HG03095 (cell line): ENCODE data around the gene SH2D4B.
"Not testable (repeated sequence)": the region's sequence is repeated elsewhere in the genome, so short reads cannot be mapped to it uniquely, and the experiment has no call there.

ENCODE experiments used
- ATAC-seq: cut with Tn5 transposase; IDR thresholded peaks from one replicate; pipeline ENCODE4 v1.9.1; 2021; ENCODE audit warnings: moderate library complexity; ENCODE audit not compliant: unreplicated experiment

The SH2D4B gene

DNA sequence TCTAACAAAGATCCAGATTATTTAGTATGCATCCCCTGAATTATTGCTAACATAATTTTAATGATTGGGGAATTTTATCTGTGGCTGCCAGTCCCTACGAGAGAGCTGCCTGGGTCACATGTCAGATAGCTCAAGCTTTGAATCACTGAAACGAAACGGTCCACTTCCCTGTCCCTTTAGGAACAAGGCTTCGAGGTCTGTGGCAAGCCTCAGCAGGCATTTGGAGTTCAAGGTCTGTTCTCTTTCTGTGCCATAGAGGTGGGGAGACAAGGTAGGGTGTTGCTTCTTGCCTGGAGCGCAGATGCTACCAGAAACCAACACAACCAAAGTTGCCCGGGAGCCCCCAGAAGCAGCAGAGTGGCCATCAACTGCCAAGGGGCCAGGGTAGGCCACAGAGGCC lies 13.9 kb upstream of the SH2D4B start:
- no peak for ATAC-seq

DNA sequence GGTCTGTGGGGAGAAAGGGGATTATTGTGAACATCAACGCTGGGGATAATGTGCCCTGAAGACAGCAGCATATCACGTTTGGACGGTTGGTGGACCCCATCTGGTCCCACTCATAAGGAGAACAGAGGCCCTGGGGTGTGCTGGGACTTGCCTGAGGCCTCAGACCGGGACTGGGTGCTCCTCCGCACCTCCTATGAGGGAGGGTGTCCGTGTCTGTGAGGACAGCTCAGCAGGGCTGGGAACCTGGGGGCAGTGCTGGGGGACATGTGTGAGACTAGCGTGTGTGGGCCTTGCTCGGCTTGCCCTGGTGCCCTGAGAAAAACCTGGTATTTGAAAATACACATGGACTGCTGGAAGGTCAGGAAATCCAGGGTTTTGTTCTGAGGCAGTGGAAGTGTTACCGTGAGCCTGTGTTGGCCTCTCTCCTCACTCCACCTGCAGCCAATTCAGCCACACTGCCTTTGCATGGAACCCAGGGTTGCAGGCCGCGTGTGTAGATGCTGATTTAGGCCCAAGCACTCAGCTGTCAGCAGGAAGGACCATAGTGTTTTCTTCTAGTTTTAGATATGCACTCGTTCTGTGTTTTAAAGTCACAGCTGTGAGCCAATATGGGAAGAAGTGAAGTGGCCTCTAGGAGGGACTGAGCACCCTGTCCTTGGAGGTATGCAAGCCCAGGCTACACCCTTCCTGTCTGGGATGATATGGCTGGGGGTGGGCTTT lies 13.4 kb upstream of the SH2D4B start:
- no peak for ATAC-seq

GRCh38 chr10:80526218-80526617 lies 11.5 kb upstream of the SH2D4B start:
- ATAC-seq = no peak

- ATAC-seq = no peak
Observed at GRCh38 chr10:80526742-80527141, 11.0 kb upstream of the SH2D4B start.

- ATAC-seq = no peak
Observed at GRCh38 chr10:80528185-80528700, 9.5 kb upstream of the SH2D4B start.

DNA sequence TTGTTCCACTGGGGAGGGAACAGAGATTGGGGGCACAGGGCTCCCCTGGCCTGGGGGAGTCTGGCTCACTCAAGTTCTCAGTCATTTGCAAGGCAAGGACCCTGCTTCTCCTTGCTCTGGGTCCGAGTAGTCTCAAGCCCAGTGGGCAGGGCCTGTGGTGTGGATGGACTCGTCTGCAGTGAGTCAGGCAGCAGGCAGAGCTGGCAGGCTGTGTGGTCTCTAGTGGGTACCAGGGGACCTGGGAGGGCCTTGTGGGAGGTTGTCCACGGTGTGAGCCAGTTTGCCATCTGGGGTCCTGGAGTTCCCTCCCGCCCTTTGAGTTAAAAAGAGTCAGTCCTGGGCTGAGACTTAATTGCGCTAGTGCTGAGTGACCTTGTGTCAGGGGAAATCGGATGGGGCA lies 8.8 kb upstream of the SH2D4B start:
- no peak for ATAC-seq

DNA sequence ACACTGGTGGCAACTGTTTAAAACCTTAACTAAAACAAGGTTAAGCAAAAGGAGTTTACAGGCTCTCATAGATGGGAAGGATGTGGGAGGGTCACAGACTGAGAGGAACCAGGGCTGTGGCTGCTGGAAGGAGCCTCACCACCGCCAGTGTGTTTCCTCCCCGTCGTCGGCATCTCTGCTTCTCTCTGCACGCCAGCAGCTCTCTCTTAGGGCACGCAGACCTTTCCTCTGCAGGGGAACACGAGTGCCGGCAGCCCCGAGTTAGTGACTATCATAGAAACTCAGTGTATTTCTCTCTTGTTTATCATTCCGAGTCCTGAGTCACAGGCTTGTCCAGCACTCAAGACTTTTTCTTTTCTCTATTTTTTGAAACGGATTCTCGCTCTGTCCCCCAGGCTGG lies 8.1 kb upstream of the SH2D4B start:
- ATAC-seq = no peak

GRCh38 chr10:80530251-80530650 lies 7.5 kb upstream of the SH2D4B start:
- peak; percentile 58 for ATAC-seq

GRCh38 chr10:80530816-80531215 lies 6.9 kb upstream of the SH2D4B start:
- ATAC-seq = no peak

- no peak for ATAC-seq
Observed at GRCh38 chr10:80532571-80532970, 5.1 kb upstream of the SH2D4B start.

DNA sequence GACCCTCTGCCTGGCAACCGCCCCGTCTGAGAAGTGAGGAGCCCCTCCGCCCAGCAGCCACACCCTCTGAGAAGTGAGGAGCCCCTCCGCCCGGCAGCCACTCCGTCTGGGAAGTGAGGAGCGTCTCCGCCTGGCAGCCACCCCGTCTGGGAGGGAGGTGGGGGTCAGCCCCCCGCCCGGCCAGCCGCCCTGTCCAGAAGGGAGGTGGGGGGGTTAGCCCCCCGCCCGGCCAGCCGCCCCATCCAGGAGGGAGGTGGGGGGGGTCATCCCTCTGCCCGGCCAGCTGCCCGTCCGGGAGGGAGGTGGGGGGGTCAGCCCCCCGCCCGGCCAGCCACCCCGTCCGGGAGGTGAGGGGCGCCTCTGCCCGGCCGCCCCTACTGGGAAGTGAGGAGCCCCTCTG lies 3.6 kb upstream of the SH2D4B start:
- not testable (repeated sequence) for ATAC-seq

- not testable (repeated sequence) for ATAC-seq
Observed at GRCh38 chr10:80534646-80535045, 3.1 kb upstream of the SH2D4B start.

DNA sequence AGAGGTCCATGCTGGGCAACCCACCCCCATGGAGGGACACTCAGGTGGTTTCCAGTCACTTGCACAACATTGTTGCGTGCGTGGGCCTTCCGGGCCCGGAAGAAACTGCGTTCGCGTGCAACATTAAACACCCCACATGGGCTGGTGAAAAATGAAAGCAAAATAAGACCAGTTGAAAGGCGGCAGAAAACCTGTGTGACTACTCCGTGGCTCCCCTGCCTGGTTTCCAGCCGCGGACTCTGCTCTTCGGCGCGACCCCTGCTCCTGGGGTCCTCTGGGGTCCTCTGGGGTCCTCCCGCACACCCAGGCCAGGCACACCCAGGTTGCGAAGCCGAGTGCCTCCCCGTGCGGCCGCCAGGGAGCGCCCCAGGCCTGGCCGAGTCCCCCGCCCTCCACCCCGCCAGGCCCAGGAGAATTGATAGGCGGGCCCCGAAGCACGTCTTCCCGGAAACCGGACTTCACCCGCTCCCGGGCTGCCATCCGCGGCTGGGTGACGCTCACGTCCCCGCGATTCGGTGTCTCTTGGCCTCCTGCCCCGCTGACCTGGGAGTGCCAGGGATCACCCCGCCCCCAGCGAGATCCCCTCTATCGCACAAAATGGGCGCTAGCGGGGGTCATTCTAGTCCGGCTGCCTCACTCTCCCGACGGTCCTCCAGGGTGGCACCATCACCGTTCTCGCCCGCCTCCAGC lies 1.9 kb upstream of the SH2D4B start:
- ATAC-seq = peak; percentile 81

DNA sequence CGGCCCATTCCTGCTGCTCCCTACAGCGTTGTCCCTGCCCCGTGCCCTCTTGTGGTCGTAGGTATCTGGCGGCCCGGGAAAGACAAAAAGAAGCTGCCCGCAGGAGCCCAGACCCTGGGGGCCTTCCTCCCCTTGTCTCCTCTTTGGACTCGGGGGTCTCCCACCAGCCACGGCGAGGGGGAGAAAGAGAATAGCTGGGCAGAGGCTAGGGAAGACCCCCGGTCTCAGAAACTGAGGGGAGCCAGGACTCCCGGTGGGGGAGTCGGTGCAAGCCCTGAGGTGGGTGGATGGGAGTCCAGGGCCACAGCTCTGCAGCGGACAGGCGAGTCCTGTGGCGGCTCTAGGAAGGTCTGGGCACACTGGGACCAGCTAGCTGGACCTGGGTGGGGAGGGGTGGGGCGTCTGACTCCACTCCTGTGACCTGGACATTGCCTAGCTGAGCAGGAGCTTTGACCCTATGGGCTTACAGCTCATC lies 1.3 kb upstream of the SH2D4B start:
- ATAC-seq = no peak

DNA sequence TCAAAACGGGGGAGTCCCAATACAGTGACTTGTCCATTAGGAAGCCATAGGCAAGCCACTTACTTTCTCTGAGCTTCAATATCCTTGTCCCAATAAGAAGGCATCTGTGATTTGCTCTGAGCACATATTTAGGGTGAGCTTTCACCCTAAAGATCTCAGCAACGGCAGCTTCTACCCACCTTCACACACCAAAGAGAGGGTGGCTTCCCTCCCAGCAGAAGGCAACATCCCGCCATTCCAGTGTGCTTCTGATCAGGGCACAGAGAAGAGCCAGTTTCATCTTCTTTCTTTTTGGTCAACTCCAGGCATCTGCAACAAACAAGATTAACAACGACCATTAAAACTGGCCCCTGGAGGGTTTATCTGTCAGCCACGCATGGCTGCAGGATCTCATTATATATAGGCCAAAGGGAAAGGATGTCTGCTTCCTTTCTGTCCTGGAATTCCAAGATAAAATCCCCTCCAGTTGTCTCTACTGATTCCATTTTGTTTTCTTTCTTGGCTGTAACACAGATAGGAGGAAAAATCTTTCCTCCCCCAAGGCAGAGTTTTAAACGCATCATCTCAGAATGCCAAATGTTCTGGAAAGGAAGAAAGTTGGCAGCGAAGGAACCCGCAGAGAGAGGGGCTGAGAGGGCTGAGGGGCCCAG lies 491 bp upstream of the SH2D4B start:
- no peak for ATAC-seq

DNA sequence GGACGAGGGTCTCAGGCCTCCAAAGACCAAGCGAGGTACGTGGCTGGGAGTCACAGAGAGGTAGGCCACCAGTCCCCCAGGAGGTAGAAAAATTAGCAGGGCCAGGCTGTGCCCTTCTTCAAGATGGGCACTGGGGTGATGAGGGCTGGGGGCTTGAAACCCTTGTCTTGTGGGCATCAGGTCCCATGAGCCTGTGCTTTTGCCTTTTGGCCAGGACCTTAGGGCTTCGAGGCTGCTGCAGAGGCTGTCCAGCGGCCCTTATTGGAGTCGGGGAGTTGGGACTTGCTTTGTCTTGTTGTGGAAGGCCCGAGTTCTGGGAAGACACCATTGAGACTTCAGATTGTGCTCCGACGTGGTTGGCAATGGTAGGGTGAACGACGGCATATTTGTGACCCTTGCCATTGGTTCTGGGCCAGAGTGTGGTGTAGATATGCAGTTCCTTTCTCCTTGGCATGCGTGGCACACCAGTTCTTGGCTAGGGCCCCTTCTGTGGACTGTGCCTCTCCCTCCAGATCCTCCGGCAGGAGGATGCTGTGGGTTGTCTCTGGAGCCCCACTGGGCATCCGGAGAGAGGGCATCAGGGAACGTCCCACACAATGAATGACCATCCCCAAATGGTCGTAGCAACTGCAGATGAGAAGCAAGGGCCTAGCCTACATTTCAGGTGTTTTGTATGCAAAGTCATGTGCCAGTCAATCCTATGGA lies 931 bp downstream of the SH2D4B start:
- ATAC-seq = no peak

- ATAC-seq = no peak
Observed at GRCh38 chr10:80539421-80540031, 1.8 kb downstream of the SH2D4B start.

- ATAC-seq = no peak
Observed at GRCh38 chr10:80540136-80540535, 2.4 kb downstream of the SH2D4B start.

GRCh38 chr10:80540618-80540980 lies 2.9 kb downstream of the SH2D4B start:
- no peak for ATAC-seq

- ATAC-seq = peak; percentile 63
Observed at GRCh38 chr10:80540981-80541750, 3.5 kb downstream of the SH2D4B start.
